ENCODE measurements around the gene SLC8A3.

Gene SLC8A3

DNA sequence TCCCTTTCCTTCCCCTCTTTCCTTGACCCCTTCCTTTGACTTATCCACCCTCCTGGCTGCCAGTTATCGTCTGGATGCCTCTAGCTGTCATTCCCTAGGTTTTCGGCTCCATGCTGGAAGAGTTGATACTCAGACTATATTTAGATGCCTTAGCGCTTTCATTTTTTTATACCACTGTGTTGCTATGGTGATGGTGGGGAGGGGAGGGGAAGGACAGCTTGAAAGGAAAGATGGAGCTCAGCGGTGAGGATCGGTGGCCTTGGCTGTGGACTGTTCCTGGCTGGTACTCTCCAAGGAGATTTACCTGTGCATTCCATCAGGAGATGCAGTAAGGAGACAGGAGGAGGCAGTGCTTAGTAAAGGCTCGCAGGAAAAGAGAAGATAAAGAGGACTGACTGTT, 108.7 kb downstream of the SLC8A3 start:
- Histone ChIP-seq H3K27ac (no peak overlapping the region), H3K4me3 (no peak overlapping the region)

DNA sequence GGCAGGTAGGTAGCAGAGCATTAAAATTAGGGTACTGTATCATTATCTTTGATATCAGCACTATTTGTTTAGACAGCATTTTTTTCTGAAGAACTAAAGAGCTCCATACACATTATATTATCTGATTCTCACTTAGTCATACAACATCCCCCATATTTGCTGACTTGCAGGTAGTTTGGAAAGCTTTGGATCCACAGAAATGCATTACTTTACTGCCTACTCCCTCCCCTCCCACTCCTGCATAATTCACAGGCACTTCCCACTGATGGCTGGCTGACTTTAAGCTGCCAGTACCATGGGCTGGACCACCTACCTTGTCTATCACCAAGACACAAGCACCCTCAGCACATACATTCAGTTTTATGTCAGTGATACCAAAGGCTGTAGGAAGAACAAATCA, 110.4 kb downstream of the SLC8A3 start:
- Histone ChIP-seq H3K27ac (no peak overlapping the region), H3K4me3 (no peak overlapping the region)

GRCh38 chr14:70077720-70078119, 111.0 kb downstream of the SLC8A3 start:
- H3K27ac ChIP-seq: no peak overlapping the region
- H3K4me3 ChIP-seq: no peak overlapping the region

GRCh38 chr14:70077005-70077404, 111.7 kb downstream of the SLC8A3 start:
- no peak overlapping the region for H3K4me3 ChIP-seq
- H3K27ac ChIP-seq: no peak overlapping the region

- Histone ChIP-seq H3K27ac (no peak overlapping the region), H3K4me3 (no peak overlapping the region)
Observed at GRCh38 chr14:70073924-70074566, 114.7 kb downstream of the SLC8A3 start.

DNA sequence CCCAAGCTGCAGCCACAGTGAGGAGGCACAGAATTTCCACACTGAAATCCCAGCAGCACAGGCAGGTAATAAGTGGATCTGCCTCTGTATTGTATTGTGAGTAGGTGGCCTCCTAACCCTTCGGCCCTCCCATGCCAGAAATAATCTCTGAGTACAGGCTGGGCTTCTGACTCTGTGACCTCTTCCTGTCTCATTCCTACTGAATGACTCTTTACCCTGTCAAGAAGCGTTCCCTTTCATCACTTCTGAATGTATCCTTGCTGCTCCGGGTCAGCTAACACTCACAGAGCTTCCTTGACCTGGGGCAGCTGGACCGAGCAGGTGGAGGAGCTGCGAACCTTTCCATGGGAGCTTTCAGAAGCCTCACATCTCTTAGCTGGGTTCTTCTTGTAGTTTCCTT, 119.6 kb downstream of the SLC8A3 start:
- Histone ChIP-seq H3K27ac (no peak overlapping the region), H3K4me3 (no peak overlapping the region)

- Histone ChIP-seq H3K27ac (no peak overlapping the region), H3K4me3 (no peak overlapping the region)
Observed at GRCh38 chr14:70067810-70068209, 120.9 kb downstream of the SLC8A3 start.

DNA sequence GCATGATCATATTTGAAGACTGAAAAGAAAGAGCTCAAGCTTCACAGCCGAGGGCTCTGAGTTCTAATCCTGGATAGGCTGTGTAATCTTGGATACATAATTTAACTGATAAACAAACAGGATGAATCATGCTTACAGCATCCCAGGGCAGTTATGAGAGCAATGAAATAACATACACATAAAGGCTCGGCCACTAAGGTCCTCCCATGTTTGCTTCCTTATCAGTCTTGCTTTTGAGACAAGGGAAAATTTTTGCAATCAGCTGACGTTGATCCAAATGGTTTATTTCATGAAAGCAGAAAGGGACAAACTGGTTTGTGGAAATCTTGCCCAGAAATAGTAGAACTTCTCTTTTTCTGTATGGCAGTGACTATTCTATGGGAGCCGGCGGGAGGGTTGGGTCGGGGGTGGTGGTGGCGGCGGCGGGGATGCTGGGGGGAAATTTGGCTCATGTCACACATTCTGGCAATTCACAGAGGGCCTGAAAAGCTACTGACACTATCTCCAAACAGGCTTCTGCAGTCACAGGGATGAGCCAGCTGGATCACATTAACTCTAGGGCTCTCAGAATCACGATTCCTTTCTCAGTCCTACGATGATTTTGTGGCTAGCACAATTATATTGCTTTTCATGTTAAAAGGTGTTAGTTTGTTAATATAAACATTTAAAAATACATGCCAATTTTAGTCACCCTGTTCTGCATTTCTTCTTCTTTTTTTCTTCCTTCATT, 124.5 kb downstream of the SLC8A3 start:
- H3K27ac ChIP-seq: no peak overlapping the region
- H3K4me3 ChIP-seq: no peak overlapping the region

GRCh38 chr14:70061108-70061507, 127.6 kb downstream of the SLC8A3 start:
- H3K27ac ChIP-seq: no peak overlapping the region
- H3K4me3 ChIP-seq: no peak overlapping the region

DNA sequence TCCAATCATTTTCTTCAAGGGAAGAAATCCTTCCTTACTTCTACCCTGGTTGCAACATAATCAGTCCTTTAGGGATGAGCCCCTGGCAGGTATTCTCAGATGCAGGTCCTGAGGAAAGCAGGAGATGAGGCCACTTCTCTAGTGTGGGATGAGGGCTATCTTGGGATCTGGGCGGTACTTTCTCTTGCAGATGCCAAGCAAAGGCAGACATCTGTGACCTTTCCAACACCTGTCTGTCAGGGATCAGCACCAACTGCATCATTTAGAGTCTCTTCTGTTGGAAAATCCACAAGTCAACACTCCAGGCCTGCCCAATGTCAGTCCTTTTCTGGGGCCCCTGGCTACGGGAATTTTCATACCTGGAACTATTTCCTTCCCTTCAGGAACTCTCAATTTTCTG, 129.2 kb downstream of the SLC8A3 start:
- H3K4me3 ChIP-seq: no peak overlapping the region
- H3K27ac ChIP-seq: no peak overlapping the region

GRCh38 chr14:70057519-70058136, 131.1 kb downstream of the SLC8A3 start:
- no peak overlapping the region for H3K27ac ChIP-seq
- H3K4me3 ChIP-seq: no peak overlapping the region

DNA sequence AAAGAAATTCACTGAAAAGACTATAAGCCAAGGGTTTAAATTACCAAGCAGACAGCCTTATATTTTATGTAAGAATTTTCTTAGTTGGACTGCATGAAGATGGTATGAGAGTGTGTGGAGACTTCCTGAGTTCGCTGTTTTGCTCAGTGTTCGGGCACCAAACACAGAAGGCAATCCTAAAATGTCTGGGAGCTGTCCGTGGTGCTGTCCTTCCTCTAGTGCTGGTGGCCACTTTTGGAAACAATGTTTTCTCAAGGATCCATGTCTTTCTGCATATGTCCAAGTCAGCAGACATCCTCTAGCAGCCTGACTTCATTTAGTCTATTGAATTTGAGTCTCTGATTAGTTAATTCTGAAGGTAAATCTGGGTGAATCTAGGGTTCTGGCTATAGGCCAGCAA, 135.8 kb downstream of the SLC8A3 start:
- H3K27ac ChIP-seq: no peak overlapping the region
- H3K4me3 ChIP-seq: no peak overlapping the region

- Histone ChIP-seq H3K27ac (no peak overlapping the region), H3K4me3 (no peak overlapping the region)
Observed at GRCh38 chr14:70050136-70050535, 138.6 kb downstream of the SLC8A3 start.

DNA sequence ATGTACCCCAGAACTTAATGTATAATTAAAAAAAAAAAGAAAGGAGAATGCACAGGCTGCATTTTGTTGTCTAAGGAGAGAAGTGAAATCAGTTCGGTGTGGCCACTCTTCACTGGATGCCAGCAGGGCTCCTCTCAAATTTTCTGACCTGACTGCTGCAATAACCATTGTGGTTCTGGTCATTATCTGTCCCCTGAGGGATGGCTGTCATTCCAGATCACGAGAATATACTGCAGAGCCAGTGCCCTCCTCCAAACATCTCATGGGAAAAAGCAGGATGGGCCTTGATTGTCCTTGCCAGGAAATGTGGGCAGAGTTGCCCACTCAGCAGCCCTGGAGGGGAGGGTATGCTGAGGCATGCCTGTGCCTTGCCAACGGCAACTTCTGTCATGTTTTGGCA, 139.1 kb downstream of the SLC8A3 start:
- H3K4me3 ChIP-seq: no peak overlapping the region
- H3K27ac ChIP-seq: no peak overlapping the region

DNA sequence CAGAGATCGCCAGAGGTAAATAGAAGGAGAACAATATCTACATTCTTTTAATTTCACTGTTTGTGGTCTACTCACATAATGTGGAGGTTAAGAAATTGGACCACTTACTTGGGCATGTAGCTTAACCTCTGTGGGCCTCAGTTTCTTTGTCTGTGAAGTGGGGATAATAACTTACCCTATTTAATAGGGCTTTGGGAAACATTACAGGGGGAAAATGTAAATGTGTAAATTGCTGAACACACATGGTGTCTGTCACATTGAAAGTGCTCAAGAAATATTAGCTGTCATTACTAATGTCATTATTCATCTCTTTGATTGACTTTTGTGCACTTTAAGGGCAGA, 140.5 kb downstream of the SLC8A3 start:
- no peak overlapping the region for H3K27ac ChIP-seq

DNA sequence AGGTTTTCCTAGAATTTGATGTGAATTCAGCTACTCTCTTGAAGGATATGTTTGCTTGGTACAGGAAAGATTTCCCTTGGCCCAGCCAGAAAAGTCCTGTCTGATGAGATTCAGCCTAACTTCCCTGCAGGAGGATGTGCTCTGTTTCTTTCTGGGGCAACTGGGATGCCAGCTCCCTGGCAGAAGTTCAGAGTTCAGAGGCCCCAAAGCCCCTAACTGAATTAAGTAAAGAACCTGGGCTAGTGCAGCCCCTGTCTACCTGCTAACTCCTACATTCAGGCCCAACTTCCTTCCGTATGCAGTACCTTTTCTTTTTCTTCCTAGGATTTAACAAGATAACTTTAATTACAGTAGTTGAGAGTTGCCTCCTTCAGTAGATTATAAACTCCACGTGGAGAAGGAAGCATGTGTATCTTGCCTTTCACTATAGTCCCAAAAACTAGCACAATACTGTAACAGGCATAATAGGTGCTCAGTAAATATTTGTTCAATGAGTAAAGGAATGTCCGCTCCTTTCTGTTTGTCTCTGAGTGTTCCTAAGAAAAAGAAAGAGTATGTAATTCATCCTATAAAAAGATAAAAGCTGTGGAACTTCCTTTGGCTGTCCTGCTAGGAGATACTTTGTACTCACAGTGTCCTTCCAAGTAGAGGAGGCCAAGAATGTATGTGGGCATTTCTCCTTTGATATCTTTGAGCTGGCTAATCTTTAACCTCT, 141.0 kb downstream of the SLC8A3 start:
- Histone ChIP-seq H3K27ac (no peak overlapping the region), H3K4me3 (no peak overlapping the region)

More for the DNA sequence above, 140.5 kb downstream of the SLC8A3 start:
- H3K4me3 ChIP-seq: no peak overlapping the region

- Histone ChIP-seq H3K27ac (no peak overlapping the region), H3K4me3 (no peak overlapping the region)
Observed at GRCh38 chr14:70045844-70046535, 142.8 kb downstream of the SLC8A3 start.

- H3K4me3 ChIP-seq: no peak overlapping the region
- H3K27ac ChIP-seq: no peak overlapping the region
Observed at GRCh38 chr14:70045310-70045709, 143.4 kb downstream of the SLC8A3 start.

- Histone ChIP-seq H3K4me3 (no peak overlapping the region), H3K27ac (no peak overlapping the region)
Observed at GRCh38 chr14:70043001-70043400, 145.8 kb downstream of the SLC8A3 start.

DNA sequence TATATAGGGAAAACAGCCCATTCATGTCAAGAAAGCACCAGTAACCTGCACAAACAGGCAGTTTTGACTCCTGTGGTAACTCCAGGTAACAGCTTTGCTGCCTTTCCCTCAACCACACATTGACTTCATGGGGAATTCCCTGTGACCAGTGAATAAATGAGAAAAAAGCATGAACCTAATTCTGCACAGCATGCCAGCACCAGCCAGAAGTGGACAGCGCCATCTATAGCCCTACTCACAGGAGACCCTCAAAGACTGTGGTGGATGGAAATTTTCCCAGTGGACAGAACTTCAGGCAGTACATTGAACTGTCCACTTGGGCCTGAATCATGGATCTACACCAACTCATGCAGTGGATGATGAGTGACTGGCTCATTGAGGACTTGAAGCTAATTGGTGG, 152.1 kb downstream of the SLC8A3 start:
- Histone ChIP-seq H3K27ac (no peak overlapping the region), H3K4me3 (no peak overlapping the region)

Measured in skin epidermis (tissue), 12 donors.